NAMALWA (cell line): ENCODE data around the gene REXO4.
"Not testable (repeated sequence)": the region's sequence is repeated elsewhere in the genome, so short reads cannot be mapped to it uniquely, and the experiment has no call there.

Experiments used
- DNase-seq: peaks from one replicate; pipeline ENCODE4 v3.0.0-alpha.2; 2015; ENCODE audit warnings: low spot score

Gene REXO4

GRCh38 chr9:133387680-133388079 lies 30.1 kb downstream of the REXO4 start:
- DNase-seq: no peak

- DNase-seq: no peak
Observed at GRCh38 chr9:133386338-133386737, 31.5 kb downstream of the REXO4 start.

GRCh38 chr9:133385452-133385851 lies 32.4 kb downstream of the REXO4 start:
- no peak for DNase-seq

GRCh38 chr9:133384736-133385321 lies 33.0 kb downstream of the REXO4 start:
- no peak for DNase-seq

GRCh38 chr9:133383438-133383837 lies 34.4 kb downstream of the REXO4 start:
- DNase-seq: no peak

GRCh38 chr9:133382507-133383141 lies 35.2 kb downstream of the REXO4 start:
- no peak for DNase-seq

GRCh38 chr9:133380734-133381133 lies 37.1 kb downstream of the REXO4 start:
- DNase-seq: no peak

GRCh38 chr9:133379153-133380086 lies 38.4 kb downstream of the REXO4 start:
- DNase-seq: no peak

GRCh38 chr9:133378408-133378962 lies 39.3 kb downstream of the REXO4 start:
- DNase-seq: no peak

- peak; percentile 40 for DNase-seq
Observed at GRCh38 chr9:133377721-133378216, 40.0 kb downstream of the REXO4 start.

- not testable (repeated sequence) for DNase-seq
Observed at GRCh38 chr9:133377280-133377679, 40.5 kb downstream of the REXO4 start.

- peak; percentile 93 for DNase-seq
Observed at GRCh38 chr9:133375724-133376654, 41.8 kb downstream of the REXO4 start, which contains the start of the genes STKLD1 and SURF4. Gene STKLD1, plus strand, starts transcription at chr9:133376366. Its CDS starts 108 bp downstream, at chr9:133376474. Gene SURF4, minus strand, starts transcription at chr9:133376060. Its CDS starts 91 bp downstream, at chr9:133375969.

GRCh38 chr9:133375116-133375723 lies 42.6 kb downstream of the REXO4 start:
- DNase-seq: peak; percentile 47

GRCh38 chr9:133374612-133375115 lies 43.1 kb downstream of the REXO4 start:
- no peak for DNase-seq

- DNase-seq: no peak
Observed at GRCh38 chr9:133372144-133372543, 45.7 kb downstream of the REXO4 start.

GRCh38 chr9:133371261-133371711 lies 46.5 kb downstream of the REXO4 start:
- no peak for DNase-seq

- DNase-seq: no peak
Observed at GRCh38 chr9:133370685-133371084, 47.1 kb downstream of the REXO4 start.

GRCh38 chr9:133369933-133370332 lies 47.9 kb downstream of the REXO4 start:
- DNase-seq: no peak

- no peak for DNase-seq
Observed at GRCh38 chr9:133369422-133369821, 48.4 kb downstream of the REXO4 start.

GRCh38 chr9:133368249-133368881 lies 49.4 kb downstream of the REXO4 start:
- DNase-seq: no peak
